Right atrium auricular region (tissue), 2 donors: Measurements from ENCODE around the gene LMF2. TPM values are rescaled to one million over a fixed set of nuclear protein-coding genes. Genes with fewer than 3 reads are reported as not detected.

Source experiments
- DNase-seq: peaks from one replicate; pipeline ENCODE4 v3.0.0-alpha.2; 2019; ENCODE audit warnings: low spot score
- H3K27ac ChIP-seq, 2 donors: fragments of 200-600 bp; sonication (generic); 1 replicate in 1 of 2; 2 replicates in 1 of 2; pipeline ENCODE4 v1.5.1; 2016 to 2019
- H3K27me3 ChIP-seq, 2 donors: fragments of 200-600 bp; sonication (generic); one replicate each; pipeline versions ENCODE4 v1.5.1 to v1.6.0; 2017 to 2019
- H3K36me3 ChIP-seq: fragments of 200-600 bp; sonication (generic); one replicate; pipeline ENCODE4 v1.5.1; 2016
- H3K4me1 ChIP-seq, 2 donors: fragments of 200-600 bp; sonication (generic); one replicate each; pipeline versions ENCODE4 v1.5.1 to v1.6.0; 2017 to 2019
- H3K4me3 ChIP-seq, 2 donors: fragments of 200-600 bp; sonication (generic); 1 replicate in 1 of 2; 2 replicates in 1 of 2; pipeline ENCODE4 v1.5.1; 2017 to 2019; ENCODE audit warnings: mild to moderate bottlenecking in 1 of 2, moderate library complexity in 1 of 2
- H3K9me3 ChIP-seq, 2 donors: fragments of 200-600 bp; sonication (generic); one replicate each; pipeline ENCODE4 v1.5.1; 2019
- total RNA-seq, 2 donors: library from RNA; depleted of rRNA; stranded (reverse); fragments of >200 nt; gene quantifications; one replicate each; pipeline ENCODE4 v1.1.0, GENCODE V29; 2016
- TF ChIP-seq, protein P1 (sequence below), 2 donors: fragments of 200-600 bp; sonication (generic); IDR thresholded peaks; one replicate each; pipeline ENCODE4 v1.5.1; 2019; ENCODE audit warnings: antibody characterized with exemption in 2 of 2

Gene LMF2
- total RNA-seq, 2 donors from 2014 or later: 30.1 to 33.8 TPM

DNA sequence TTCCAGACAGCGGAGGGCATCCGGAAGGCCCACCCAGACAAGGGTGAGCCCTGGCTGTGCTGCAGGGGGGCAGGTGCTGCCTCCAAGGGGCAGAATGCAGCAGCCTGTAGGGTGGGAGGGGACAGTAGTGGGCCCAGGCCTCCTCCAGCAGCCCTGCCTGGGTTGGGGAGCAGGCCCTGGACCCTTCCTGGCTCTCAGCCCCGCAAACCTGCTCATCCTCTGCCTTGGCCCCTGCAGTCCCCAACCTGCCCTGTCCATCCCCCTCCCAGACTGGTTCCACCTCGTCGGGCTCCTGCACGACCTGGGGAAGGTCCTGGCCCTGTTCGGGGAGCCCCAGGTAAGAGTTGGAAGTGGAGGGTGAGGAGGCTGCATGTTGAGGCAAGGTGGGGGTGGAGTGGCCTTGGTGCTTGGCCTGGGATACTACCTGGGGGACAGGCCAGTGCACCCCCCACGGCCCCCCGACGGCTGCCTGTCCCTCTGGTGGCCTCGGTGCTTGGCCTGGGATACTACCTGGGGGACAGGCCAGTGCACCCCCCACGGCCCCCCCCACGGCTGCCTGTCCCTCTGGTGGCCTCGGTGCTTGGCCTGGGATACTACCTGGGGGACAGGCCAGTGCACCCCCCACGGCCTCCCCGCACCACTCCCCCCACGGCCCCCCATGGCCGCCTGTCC is 19.4 kb downstream of the LMF2 start:
- H3K27me3 ChIP-seq: no peaks in the 10 kb centered on the region
- no peaks in the 10 kb centered on the region for H3K9me3 ChIP-seq
- no peaks in the 10 kb centered on the region for H3K36me3 ChIP-seq
- H3K4me3 ChIP-seq: no peak overlapping the region
- TF ChIP-seq, protein P1, sequence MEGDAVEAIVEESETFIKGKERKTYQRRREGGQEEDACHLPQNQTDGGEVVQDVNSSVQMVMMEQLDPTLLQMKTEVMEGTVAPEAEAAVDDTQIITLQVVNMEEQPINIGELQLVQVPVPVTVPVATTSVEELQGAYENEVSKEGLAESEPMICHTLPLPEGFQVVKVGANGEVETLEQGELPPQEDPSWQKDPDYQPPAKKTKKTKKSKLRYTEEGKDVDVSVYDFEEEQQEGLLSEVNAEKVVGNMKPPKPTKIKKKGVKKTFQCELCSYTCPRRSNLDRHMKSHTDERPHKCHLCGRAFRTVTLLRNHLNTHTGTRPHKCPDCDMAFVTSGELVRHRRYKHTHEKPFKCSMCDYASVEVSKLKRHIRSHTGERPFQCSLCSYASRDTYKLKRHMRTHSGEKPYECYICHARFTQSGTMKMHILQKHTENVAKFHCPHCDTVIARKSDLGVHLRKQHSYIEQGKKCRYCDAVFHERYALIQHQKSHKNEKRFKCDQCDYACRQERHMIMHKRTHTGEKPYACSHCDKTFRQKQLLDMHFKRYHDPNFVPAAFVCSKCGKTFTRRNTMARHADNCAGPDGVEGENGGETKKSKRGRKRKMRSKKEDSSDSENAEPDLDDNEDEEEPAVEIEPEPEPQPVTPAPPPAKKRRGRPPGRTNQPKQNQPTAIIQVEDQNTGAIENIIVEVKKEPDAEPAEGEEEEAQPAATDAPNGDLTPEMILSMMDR (IDR thresholded peaks at IDR 0.05): no peak
- DNase-seq: no peak
- no peaks in the 10 kb centered on the region for H3K4me1 ChIP-seq
- H3K27ac ChIP-seq: no peak overlapping the region

DNA sequence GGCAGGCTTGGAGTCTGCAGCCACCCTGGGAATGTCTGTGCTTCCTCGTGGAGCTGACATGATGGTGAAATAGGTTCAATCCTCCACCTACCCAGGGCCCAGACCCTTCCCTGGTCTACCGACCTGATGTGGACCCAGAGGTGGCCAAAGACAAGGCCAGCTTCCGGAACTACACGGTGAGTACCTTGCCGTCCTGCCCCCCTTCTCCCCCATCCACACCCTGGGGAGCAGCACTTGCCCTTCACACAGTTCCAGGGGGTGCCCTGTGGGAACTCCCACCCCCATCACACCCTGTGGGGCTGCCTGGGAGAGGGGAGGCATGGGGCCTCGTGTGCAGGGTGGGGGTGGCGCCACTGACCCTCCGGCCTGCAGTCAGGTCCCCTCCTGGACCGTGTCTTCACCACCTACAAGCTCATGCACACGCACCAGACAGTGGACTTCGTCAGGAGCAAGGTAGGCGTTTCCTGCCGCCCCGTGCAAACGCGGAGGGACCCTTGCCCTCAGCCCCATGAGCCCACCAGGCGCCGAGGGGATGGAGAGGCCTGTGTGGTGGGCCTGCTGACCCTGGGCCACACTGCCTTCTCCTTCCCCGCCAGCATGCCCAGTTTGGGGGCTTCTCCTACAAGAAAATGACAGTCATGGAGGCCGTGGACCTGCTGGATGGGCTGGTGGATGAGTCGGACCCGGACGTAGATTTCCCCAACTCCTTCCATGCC is 20.1 kb downstream of the LMF2 start:
- Histone ChIP-seq H3K27ac (no peak overlapping the region), H3K27me3 (peaks cover 0 to 6% of the 10 kb centered on the region in 2 donors), H3K9me3 (no peaks in the 10 kb centered on the region), H3K36me3 (no peaks in the 10 kb centered on the region), H3K4me3 (no peak overlapping the region), H3K4me1 (no peaks in the 10 kb centered on the region)
- no peak for DNase-seq
- TF ChIP-seq, protein P1 (IDR thresholded peaks at IDR 0.05): no peak

DNA sequence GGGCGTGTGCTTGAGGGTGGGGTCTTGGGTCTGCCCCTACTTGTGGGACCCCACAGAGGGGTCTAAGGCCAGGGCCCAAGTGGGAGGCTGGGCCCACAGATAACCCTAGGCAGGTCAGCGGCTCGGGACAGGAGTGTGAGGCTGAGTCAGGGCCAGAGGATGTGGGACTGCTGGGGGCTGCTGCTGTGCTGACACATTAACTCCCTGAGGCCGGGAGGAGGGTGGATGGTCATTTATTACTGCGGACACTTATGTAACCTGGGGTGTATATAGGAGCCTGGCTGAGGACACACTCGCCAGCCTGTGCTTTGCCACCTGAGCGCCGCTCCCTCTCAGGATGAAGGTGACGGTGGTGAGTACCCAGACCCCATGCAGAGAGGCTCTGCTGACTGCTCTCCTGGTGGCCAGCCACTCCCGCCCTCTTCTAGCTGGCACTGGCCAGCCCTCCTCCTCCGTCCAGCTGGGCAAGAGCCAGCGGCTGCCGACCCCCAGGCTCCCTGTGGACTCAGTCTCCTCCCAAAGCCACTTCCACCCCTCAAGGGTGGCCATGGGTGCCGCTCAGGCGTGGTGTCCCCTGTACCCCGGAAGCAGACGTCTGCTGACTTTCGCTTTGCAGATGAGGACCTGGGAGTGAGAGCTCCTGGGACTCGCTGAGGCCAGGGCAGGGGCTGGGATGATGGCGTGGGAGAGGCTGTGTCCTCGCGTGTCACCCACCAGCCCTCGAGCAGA is 20.8 kb downstream of the LMF2 start, which contains the start of gene MIOX:
Gene MIOX (plus strand): TSS at position 299 of the 729 bp plus-strand sequence. CDS start 39 bp downstream, at position 338.
- TF ChIP-seq, protein P1 (IDR thresholded peaks at IDR 0.05): no peak
- H3K36me3 ChIP-seq: no peaks in the 10 kb centered on the region
- H3K9me3 ChIP-seq: no peaks in the 10 kb centered on the region
- peaks cover 6 to 13% of the 10 kb centered on the region in 2 donors for H3K27me3 ChIP-seq
- peaks cover 0 to 5% of the 10 kb centered on the region in 2 donors for H3K4me1 ChIP-seq
- no peak within 1 kb of the TSS for H3K27ac ChIP-seq
- no peak within 1 kb of the TSS for H3K4me3 ChIP-seq
- DNase-seq: no peak

DNA sequence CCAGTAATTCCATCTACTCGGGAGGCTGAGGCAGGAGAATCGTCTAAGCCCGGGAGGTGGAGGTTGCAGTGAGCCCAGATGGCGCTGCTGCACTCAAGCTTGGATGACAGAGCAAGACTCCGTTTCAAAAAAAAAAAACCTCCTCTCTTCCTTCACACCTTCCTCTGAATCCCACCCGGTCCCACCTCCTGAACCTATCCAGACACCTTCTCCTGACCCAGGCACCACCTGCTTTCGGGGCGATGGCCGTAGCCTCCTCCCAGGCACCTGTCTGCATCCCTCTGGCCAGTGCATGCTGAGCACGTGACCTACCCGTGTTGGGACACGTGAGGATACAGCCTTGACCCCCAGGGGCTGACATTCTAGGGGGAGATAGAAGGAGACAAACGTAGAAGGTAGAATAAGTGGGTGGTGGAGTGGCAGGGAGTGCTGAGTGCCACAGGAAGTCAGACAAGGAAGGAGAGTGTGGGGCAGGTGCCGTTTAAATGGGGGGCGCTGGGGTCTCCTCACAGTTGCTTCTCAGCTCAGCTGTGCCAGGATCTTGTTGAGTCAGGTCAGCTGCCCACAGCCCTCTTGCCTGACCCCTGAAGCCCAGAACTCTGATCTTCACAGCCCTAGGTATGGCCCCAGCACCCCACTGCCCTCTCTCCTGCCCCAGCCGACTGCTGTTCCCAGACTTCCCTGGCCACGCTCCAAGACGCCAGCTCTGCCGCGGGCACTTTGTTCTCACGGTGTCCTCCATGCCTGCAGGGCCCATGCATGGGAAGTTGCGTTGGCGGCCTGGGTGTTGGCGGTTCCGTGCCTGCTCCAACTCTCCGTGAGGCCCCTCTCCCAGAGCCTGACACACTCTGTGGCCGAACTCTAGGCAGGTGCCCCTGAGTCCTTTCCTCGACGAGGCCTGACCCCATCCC is 22.0 kb downstream of the LMF2 start:
- no peak for DNase-seq
- no peak overlapping the region for H3K4me3 ChIP-seq
- no peaks in the 10 kb centered on the region for H3K36me3 ChIP-seq
- H3K27ac ChIP-seq: no peak overlapping the region
- peaks cover 0 to 14% of the 10 kb centered on the region in 2 donors for H3K4me1 ChIP-seq
- H3K27me3 ChIP-seq: peaks cover 12 to 23% of the 10 kb centered on the region in 2 donors
- no peaks in the 10 kb centered on the region for H3K9me3 ChIP-seq
- TF ChIP-seq, protein P1 (IDR thresholded peaks at IDR 0.05): no peak
